HEK293 (cell line): Measurements from ENCODE around the gene HHIPL1.

ENCODE experiments used
- CTCF ChIP-seq: fragments of 450-650 bp; formaldehyde crosslinking; IDR thresholded peaks from 2 replicates; pipeline ENCODE4 v1.5.1; 2016; ENCODE audit warnings: missing biosample characterization, missing genetic modification characterization
- HOXC10 ChIP-seq: sonication (generic); formaldehyde crosslinking; IDR thresholded peaks from 2 replicates; pipeline ENCODE4 v1.8.1; 2023; ENCODE audit warnings: mild to moderate bottlenecking, missing genetic modification reagents
- REST ChIP-seq: fragments of 450-650 bp; formaldehyde crosslinking; IDR thresholded peaks from 2 replicates; pipeline ENCODE4 v1.5.1; 2016; ENCODE audit warnings: missing biosample characterization, missing genetic modification characterization
- TCF7L2 ChIP-seq: IDR thresholded peaks from 2 replicates; pipeline ENCODE4 v1.6.1; 2011; ENCODE audit warnings: low read depth, mild to moderate bottlenecking, inconsistent platforms, low read length, moderate library complexity, borderline replicate concordance
- YY1 ChIP-seq: fragments of 450-650 bp; formaldehyde crosslinking; IDR thresholded peaks from 2 replicates; pipeline ENCODE4 v1.5.1; 2018; ENCODE audit warnings: missing biosample characterization, missing genetic modification characterization
- ZFHX2 ChIP-seq: fragments of 450-650 bp; formaldehyde crosslinking; conservative IDR thresholded peaks from 2 replicates; pipeline ENCODE4 v1.5.1; 2016; ENCODE audit warnings: missing biosample characterization, missing genetic modification characterization
- ZNF148 ChIP-seq: fragments of 450-650 bp; formaldehyde crosslinking; IDR thresholded peaks from 2 replicates; pipeline ENCODE4 v1.5.0; 2017; ENCODE audit warnings: missing biosample characterization, missing genetic modification characterization, borderline replicate concordance
- ZNF221 ChIP-seq: fragments of 450-650 bp; formaldehyde crosslinking; IDR thresholded peaks from 2 replicates; pipeline ENCODE4 v1.5.1; 2017; ENCODE audit warnings: missing biosample characterization, missing genetic modification characterization, borderline replicate concordance
- ZNF274 ChIP-seq, 2 experiments: fragments of 200-500 bp in 1 of 2; fragments of 450-650 bp in 1 of 2; sonication (Bioruptor generic) in 1 of 2; formaldehyde crosslinking in 1 of 2; IDR thresholded peaks; 2 replicates each; pipeline versions ENCODE4 v1.5.1 to v1.6.1; 2014 to 2016; ENCODE audit warnings: borderline replicate concordance in 1 of 2, inconsistent platforms in 1 of 2, low read length in 1 of 2, missing biosample characterization in 1 of 2, missing genetic modification characterization in 1 of 2
- ZNF302 ChIP-seq: fragments of 450-650 bp; formaldehyde crosslinking; IDR thresholded peaks from 2 replicates; pipeline ENCODE4 v1.5.1; 2016; ENCODE audit warnings: missing biosample characterization, missing genetic modification characterization, low read depth
- ZNF473 ChIP-seq: fragments of 450-650 bp; formaldehyde crosslinking; IDR thresholded peaks from 2 replicates; pipeline ENCODE4 v1.5.1; 2017; ENCODE audit warnings: missing biosample characterization, missing genetic modification characterization
- ZNF48 ChIP-seq: fragments of 450-650 bp; formaldehyde crosslinking; IDR thresholded peaks from 2 replicates; pipeline ENCODE4 v1.5.1; 2016; ENCODE audit warnings: missing biosample characterization, missing genetic modification characterization
- ZNF670 ChIP-seq: fragments of 450-650 bp; formaldehyde crosslinking; IDR thresholded peaks from 2 replicates; pipeline ENCODE4 v1.5.1; 2016; ENCODE audit warnings: missing biosample characterization, missing genetic modification characterization, low read depth
- ZSCAN5A ChIP-seq: fragments of 450-650 bp; formaldehyde crosslinking; IDR thresholded peaks from 2 replicates; pipeline ENCODE4 v1.5.1; 2016; ENCODE audit warnings: missing biosample characterization, missing genetic modification characterization

- TF ChIP-seq ZNF48 (tag by site-specific recombination): no peak
- TF ChIP-seq REST (tag by site-specific recombination): no peak
- no peak for TF ChIP-seq HOXC10 (CRISPR knock-in tag)
- no peak for TF ChIP-seq CTCF (tag by site-specific recombination)
- TF ChIP-seq ZFHX2 (tag by site-specific recombination): no peak
- no peak for TF ChIP-seq ZNF670 (tag by site-specific recombination)
- TF ChIP-seq ZNF302: no peak
- TF ChIP-seq ZNF221: no peak
- TF ChIP-seq TCF7L2: no peak
- no peak for TF ChIP-seq ZNF274 (IDR thresholded peaks at IDR 0.05; ENCODE audit: low read length)
- no peak for TF ChIP-seq ZNF274 (tag by site-specific recombination; IDR thresholded peaks at IDR 0.05; ENCODE audit: borderline replicate concordance)
- no peak for TF ChIP-seq ZSCAN5A (tag by site-specific recombination)
- TF ChIP-seq ZNF473 (tag by site-specific recombination): no peak
- TF ChIP-seq ZNF148 (tag by site-specific recombination): no peak
- TF ChIP-seq YY1 (tag by site-specific recombination): no peak
Observed at GRCh38 chr14:99685596-99685995, 40.7 kb downstream of the HHIPL1 start.
